HG03432 (cell line): ENCODE measurements around the gene KLHL15.
A peak's percentile ranks its signal among the peaks of the same experiment; 100 is the strongest.
"Not testable (repeated sequence)": the region's sequence is repeated elsewhere in the genome, so short reads cannot be mapped to it uniquely, and the experiment has no call there.

Source experiments
- ATAC-seq: cut with Tn5 transposase; IDR thresholded peaks from one replicate; pipeline ENCODE4 v1.9.1; 2021; ENCODE audit warnings: mild to moderate bottlenecking, moderate library complexity; ENCODE audit not compliant: unreplicated experiment

The KLHL15 gene

DNA sequence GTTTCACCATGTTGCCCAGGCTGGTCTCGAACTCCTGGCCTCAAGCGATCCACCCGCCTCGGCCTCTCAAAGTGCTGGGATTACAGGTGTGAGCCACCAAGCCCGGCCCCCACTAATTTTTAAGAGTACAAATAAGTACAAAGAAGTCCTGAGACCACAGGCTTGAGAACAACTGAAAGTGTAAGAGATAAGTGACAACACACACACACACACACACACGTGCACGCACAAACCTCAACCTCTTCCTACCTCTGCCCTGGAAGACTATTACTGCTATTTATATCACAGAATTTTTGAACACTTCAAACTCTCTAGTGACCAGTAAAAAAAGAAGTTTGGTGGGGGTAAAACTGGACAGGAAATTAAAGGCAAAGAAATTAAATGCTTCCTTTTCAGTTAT lies 7.5 kb downstream of the KLHL15 start:
- no peak for ATAC-seq

DNA sequence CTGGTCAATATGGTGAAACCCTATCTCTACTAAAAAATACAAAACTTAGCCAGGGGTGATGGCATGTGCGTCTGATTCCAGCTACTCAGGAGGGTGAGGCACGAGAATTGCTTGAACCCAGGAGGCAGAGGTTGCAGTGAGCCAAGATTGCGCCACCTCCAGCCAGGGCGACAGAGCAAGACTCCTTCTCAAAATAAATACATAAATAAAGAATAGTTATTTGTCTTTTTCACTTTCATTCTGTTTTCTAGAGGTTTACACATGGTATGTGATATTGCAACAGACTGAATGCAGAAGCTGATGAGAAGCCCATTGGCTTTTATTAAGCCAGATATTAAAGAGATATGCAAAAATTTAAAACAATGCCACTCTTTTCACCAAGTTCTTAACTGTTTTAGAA lies 8.2 kb downstream of the KLHL15 start:
- no peak for ATAC-seq

DNA sequence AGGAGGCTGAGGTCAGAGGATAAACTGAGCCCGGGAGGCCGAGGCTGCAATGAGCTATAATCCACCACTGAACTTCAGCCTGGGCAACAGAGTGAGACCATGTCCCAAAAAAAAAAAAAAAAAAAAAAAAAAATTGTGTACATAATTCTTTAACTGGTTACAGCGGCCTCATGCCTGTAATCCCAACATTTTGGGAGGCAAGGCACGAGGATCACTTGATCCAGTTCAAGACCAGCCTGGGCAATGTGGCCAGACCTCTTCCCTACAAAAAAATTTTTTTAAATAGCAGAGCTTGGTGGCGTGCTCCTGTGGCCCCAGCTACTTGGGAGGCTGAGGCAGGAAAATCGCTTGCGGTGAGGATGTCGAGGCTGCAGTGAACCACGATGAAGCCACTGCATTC lies 9.3 kb downstream of the KLHL15 start:
- ATAC-seq: no peak

DNA sequence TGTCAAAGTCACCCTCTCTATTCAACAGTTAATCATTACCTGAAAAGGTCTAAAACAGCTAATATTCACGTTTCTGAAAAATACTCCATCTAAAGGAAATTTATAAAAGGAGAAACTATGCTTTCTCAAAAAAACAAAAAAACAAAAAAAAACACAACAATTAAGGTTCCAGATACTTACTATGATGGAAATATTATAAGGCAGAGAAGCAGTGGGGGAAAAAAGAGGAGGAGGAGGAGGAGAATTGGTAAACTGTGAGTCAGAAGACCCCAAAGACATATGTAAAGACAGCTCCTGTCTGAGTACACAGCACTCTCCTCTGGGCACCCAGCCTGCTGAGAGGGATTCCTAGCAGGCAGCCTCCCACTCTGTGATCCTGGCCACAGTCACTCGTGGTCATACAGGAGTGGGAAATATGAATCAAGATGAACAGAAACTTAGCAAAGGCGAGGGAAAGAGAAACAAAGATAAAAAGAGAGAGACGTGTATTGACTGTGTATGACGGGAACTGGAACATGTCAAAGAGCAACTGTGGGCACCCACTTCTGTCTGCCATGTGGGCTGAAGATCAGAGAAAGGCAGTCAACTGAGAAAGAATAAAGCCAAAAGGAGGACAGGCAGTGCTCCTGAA lies 12.5 kb downstream of the KLHL15 start:
- peak; percentile 85 for ATAC-seq

DNA sequence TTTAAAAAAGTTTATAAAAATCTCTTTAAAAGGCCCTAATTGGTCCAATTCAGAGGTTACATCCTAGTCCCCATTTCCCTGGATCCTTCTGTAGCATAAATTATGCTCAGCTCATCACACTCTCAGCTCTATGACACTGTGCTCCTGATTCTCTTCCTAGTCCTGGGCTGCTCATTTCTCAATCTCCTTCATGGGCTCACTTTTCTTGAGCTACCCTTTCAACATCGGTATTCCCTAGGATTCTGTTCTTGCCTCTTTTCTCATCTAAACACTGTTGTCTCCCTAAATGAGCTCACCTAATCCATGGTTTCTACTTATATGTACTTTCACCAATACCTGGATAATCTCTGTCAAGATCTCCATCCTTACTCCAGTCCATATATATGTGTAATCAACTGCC lies 14.7 kb downstream of the KLHL15 start:
- no peak for ATAC-seq

DNA sequence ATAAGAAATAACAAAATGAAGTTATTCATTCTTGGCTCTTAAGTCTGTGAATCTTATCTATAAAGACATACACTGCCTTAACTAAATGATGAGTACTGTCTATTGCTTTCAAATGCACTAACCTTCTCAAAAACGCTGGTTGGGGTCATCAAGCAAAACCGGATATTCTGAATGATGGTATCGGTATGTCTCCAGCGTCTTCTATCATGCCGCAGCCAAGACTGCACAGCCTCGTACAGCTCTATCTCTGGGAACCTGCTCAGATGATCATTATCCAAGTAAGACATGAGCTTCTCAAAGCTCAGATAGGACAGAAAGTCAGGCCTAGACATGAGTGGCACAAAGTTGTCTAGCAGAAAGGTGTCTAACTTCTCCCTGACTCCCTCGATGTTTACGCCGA lies 21.1 kb downstream of the KLHL15 start:
- ATAC-seq: no peak

DNA sequence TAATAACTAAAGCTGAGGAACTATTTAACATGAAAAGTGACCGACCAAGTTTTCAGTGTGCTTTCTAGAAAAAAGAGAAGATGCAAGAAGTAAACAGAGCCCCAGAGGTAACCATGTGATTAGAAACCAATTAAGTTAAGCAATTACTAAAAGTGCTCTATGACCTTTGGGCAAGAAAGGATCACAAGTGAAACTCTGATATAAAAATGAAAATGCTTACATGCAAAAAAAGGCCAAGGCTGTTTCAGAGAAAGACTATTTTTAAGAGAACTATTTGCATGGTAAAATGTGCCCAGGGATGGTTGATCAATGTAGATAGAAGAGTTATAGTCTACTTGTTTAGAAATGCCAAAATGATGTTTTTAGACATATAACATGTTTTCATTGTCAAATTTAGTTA lies 22.0 kb downstream of the KLHL15 start:
- peak; percentile 58 for ATAC-seq

DNA sequence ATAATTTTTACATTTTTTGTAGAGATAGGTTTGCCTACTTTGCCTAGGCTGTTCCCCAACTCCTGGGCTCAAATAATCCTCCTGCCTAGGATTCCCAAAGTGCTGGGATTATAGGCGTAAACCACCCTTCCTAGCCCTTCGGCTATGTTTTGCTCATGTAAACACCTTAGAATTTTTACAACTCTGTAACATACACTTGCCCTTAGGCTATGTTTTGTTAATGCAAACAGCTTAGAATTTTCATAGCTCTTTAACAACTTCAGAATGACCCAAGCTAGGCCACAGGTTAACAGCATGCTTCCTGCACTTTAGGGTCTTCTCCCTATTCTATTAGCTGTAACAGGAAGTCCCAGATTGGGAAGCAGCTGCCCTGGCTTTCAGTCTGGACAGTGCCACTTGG lies 24.2 kb downstream of the KLHL15 start:
- ATAC-seq: no peak

DNA sequence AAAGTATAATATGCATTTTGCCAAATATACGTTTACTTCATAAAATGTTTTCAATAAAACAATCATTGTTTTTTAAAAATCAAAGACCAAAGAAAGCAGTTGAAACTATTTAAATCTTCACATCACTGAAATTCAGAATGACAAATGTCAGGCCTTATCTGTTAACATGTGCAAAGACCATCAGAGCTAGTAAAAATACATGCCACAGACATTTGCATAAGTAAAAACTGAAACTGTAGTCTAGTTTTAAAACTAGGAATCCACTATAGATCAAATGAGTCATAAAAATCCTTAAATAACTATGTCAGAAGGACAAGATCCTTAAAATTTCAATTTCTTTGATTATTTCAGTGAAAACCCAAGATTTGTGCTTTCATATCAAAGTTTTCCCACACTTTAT lies 24.8 kb downstream of the KLHL15 start:
- ATAC-seq: peak; percentile 80

DNA sequence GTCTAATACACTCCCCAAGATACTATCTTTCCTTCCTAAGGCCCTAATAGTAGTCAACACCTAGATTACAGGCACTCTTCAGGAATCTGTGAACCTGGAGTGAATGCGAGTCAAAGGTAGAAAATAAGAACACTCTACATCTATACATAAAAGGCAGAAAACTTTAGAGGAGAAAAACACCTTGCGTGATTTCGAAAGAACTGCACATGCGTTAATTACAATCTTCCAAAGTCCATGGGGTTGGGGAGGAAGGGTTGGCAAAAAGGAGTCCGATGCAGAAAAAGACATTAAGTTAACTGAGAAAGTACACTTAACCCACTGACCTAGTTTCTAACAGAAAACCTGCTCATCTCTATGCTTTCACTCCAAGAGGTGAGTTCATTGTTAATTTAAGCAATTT lies 27.3 kb downstream of the KLHL15 start:
- no peak for ATAC-seq

DNA sequence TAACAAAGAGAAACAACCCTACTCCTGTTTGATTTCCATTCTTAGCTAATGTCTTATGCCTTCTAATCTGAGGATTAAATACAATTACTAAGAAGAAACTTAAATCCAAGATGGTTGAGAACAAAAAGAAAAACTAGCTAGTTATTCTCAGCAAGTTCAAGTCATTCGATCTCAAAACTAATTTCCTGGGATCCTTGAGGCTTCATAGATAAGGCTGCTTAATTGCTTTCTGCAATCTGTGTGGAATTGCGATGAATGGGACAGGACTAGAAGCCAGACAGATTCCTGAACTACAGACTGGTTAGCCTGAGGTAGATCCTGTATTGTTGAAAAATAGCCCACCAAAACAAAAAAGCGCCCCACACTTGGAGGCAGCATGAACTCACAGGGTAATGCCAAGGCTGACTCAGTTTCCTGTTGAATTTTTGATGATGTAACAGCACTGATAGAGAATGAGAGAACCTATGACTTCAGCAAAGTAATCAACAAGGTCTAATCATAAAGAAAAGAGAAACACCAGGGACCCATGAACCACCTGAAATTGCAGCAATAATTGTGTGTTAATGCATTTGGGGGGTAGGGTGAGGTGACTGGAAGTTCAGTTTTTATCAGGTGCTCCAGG lies 33.9 kb downstream of the KLHL15 start:
- no peak for ATAC-seq

DNA sequence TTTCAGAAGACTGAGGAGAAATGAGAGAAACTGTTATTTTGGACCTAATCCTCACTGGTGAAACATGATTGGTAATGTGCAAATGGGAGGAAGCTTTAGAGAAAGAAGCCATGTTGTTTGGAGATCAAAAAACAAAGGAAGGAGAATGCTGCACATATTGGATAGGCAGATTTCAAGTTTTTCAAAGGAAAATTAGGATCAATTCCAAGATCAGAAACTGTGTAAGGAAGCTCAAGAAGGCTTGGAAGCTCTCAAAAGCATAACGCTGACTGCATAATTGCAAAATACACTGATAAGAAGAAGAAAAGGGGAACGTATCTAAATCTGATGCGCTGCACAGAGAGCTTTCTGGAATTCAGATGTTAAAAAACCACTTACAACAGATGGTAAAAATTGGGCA lies 34.6 kb downstream of the KLHL15 start:
- ATAC-seq: no peak

DNA sequence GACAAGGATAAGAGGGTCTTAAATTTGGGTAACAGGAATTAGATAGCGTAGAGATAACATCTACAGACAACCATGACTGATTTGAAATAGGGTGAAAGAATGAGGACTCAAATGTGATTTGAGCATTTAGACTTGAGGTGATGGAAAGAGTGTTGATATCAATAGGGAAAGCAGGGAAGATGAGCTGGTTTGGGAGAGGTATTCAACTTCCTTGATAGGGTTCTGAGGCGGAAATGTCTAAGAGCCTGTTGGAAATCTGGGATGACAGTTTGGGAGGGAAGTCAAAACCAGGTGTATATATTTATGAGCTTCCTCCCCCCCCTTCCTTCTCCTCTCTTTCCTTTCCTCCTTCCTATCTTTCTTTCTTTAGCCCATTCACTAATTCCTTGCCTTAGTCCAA lies 36.5 kb downstream of the KLHL15 start:
- no peak for ATAC-seq

DNA sequence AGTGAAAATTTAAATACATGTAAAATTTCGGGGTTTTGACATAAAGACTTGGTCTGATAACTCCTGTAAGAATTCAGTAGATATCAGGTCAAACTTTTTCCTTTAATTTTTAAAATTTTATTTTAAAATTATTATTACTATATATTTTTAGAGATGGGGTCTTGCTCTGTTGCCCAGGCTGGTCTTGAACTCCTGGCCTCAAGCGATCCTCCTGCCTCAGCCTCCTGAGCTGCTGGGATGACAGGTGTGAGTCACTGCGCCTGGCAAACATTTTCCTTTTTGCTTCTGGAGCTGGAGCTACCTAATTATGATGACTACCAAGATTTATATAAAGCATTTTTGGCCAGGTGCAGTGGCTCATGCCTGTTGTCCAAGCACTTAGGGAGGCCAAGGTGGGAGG lies 37.3 kb downstream of the KLHL15 start:
- no peak for ATAC-seq

DNA sequence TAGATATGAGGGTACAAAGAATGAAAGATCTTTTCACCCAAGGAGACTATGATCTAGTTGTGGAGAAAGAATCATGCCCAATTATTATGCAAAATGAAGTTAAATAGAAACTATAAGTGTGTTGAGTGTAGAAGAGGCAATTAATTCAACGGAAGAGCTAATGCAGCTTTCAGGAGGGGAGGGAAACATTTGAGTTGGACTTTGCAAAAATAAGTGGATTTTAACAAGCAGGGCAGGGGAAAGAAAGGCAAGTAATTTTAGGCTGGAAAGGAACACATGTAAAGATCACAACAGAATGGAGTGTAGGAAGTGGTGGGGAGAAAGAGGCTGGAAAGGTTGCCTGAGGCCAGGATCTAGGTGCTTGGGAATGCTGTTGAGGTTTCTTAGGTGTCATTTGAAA lies 44.1 kb downstream of the KLHL15 start:
- ATAC-seq: no peak

DNA sequence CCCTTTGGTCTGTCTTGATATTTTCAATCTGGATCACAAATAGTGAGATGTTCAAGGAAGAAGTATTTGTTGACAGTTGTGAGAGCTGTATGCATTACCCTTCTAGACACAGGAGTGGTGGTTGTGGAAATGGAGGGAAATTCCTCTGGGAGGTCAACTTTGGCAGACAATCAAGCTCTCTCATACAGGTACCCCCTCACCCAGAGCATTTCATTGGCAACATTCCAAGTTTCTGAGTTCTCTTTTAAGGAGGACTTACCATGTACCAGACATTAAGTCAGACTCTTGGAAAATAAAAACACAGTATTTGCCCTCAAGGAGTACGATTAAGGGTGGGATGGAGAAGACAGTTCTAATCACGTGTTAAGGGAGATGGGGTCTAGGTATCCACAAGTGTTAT lies 45.3 kb downstream of the KLHL15 start:
- ATAC-seq: no peak

DNA sequence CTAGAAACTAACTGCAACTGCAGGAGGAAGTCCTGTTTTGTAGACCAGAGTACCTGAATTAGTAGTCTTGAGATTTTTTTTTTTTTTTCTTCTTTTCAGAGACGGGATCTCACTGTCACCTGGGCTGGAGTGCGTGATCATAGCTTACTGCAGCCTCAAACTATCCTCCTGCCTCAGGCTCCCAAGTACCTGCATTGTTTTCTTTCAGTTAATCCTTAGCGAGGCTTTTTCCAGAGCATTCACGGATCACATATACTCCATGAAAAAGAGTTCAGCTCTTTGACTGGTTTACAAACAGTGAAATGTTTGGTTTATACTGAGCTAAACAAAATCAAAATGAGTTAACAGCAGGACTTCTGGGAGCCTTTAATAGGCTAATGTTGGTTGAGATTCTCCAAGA lies 45.8 kb downstream of the KLHL15 start:
- no peak for ATAC-seq

DNA sequence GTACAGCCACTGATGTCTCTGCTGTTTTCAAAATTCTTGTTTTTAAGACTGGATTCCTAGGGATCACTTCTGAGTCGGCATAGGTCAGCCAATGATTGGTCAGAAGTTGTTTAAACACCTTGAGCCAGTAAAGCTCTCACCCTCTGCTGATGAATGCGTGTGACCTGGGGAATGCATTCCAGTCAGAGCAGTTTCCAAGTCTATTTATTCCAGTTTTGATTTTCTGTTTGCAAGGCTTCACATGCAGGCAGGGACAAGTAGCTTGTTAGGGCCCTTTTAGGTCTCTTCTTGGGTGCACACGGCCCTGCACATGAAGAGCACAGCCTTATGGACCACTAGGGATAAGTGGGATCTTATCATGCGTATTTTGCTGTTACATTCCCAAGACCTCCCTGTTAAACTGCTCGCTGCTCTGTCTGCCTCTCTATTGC lies 47.0 kb downstream of the KLHL15 start:
- no peak for ATAC-seq

DNA sequence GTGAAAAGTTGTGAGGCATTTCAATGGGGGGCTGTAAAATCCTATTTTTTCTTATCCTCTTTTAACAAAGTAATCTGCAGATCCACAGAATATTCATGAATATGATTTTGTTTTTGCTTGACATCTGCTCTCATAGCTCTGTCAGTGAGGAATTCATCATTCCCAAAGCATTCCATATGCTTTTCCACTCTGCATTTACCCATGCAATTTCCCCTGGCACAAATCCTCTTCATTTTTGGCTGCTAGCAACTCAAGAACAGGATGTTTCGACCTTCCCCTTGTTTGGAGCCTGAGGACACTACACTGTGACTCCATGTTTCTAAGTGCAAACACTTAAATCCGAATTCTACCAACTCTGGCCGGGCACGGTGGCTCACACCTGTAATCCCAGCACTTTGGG lies 48.5 kb downstream of the KLHL15 start:
- ATAC-seq: no peak

DNA sequence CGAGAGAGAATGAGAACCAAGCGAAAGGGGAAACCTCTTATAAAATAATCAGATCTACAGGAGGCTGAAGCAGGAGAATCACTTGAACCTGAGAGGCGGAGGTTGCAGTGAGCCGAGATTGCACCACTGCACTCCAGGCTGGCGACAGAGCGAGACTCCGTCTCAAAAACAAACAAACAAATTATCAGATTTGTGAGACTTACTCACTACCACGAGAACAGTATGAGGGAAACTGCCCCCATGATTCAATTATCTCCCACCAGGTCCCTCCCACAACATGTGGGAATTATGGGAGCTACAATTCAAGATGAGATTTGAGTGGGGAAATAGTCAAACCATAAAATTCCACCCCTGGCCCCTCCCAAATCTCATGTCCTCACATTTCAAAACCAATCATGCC lies 61.4 kb downstream of the KLHL15 start:
- ATAC-seq: not testable (repeated sequence)

DNA sequence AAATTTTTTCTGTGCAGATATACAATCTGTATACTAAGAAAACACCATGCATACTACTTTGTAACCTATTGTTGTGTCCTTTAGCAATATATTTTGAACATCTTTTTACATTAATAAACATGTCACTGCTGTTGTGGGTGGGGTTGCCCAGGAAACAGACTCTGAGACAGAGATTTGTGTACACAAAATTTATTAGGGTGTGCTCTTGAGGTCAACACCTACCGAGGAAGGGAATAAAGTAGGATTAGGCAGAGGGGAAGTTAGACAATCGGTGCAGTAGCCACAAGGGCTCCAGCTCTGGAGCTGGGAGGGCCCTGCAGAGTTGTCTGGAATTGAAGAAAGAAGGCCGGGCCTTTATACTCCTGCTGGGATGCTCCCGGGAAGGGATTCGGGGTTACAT lies 62.8 kb downstream of the KLHL15 start:
- ATAC-seq: no peak

DNA sequence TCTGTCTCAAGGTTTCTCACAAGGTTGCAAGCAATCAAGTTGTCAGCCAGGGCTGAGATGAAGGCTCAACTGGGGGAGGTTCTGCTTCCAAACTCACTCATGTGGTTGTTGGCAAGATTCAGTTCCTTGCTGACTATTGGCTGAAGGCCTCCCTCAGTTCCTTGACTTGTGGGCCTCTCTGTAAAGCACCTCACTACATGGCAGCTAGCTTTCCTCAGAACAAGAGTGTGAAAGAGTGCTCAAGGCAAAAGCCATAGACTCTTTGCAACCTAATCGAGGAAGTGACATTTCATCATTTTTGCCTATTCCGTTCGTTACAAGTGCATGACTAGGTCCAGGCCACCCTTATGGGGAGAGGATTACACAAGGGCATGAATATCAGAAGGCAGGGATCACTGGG lies 67.2 kb downstream of the KLHL15 start:
- no peak for ATAC-seq

DNA sequence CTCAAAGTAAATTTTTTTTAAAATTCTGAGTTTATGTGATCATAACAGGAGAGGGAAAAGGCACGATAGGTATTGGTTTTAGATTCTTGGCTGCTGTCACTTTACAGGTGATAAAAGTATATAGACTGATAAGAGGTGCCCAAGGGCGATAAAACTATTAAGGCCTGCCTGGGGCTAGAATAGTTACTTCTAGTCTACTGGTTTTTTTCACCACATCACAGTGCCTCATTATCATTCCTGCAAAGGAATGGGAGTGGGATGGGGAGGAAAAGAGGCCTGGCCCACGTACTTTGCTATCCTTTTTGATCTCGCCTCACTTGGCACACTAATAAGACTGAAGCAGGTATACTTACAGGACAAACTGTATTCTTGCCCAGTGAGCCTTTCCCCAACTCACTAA lies 72.6 kb downstream of the KLHL15 start:
- no peak for ATAC-seq
